ENCODE data around the gene RAB20.

- TF ChIP-seq EP300 (IDR thresholded peaks at IDR 0.05) (no peak), CTCF (IDR thresholded peaks at IDR 0.05) (no peak), POLR2A (IDR thresholded peaks at IDR 0.05) (no peak)
These were observed 49.3 kb downstream of the RAB20 start for GRCh38 chr13:110512198-110512740.
